Measurements from ENCODE around the gene UBE2E3.
"Not testable (repeated sequence)": the region's sequence is repeated elsewhere in the genome, so short reads cannot be mapped to it uniquely, and the experiment has no call there.

UBE2E3 gene

DNA sequence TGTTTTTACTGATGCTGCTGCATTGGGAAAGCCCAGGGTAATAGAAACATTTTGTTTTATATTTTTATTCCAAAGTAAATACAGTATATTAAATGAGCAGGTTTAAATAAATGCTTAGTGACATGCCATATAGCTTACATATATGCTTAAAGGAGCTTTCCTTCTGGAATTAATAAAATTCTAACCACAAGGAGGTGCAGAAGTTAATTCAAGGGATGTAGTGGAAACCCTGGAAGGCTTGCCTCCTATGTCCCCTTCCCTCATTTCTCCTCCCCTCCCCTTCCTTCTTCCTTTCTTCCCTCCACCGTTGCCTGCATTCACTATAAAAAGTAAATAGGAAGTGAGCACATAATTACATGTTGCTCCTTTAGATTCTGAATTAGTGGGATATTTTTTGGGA is 96.3 kb downstream of the UBE2E3 start:
- peak overlapping the region; percentile 22; the same call in 1 of the 2 replicates for H3K27ac ChIP-seq
- TF ChIP-seq, protein P1, sequence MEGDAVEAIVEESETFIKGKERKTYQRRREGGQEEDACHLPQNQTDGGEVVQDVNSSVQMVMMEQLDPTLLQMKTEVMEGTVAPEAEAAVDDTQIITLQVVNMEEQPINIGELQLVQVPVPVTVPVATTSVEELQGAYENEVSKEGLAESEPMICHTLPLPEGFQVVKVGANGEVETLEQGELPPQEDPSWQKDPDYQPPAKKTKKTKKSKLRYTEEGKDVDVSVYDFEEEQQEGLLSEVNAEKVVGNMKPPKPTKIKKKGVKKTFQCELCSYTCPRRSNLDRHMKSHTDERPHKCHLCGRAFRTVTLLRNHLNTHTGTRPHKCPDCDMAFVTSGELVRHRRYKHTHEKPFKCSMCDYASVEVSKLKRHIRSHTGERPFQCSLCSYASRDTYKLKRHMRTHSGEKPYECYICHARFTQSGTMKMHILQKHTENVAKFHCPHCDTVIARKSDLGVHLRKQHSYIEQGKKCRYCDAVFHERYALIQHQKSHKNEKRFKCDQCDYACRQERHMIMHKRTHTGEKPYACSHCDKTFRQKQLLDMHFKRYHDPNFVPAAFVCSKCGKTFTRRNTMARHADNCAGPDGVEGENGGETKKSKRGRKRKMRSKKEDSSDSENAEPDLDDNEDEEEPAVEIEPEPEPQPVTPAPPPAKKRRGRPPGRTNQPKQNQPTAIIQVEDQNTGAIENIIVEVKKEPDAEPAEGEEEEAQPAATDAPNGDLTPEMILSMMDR (IDR thresholded peaks at IDR 0.05) = no peak
- no peak for TF ChIP-seq ZFX (IDR thresholded peaks at IDR 0.05; ENCODE audit: borderline replicate concordance)

DNA sequence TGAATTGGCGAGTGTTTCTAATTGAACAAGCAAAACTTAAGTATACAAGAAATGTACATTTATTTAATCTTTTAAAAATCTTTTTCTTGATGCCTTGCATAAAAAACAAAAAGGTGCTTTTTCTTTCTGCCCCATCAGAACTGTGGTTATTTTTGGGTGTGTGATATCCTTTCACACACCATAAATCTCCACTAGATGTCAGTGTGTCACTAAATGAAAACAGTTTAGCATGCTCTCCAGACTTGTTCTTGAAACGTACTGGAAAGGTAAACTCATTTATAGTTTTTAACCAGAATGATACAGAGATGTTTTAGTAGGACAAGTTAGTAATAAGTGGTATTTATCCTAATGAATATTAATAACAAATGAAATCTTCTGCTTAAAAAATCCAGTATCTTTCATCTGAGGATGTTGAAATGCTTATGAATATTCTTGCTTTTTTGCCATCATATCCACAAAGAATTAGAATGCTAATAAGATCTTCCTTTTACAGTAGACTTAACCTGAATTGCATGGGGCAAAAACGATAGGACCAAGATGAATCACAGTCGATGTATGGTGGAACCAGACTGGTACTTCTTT is 96.8 kb downstream of the UBE2E3 start:
- no peak for TF ChIP-seq ZFX (IDR thresholded peaks at IDR 0.05; ENCODE audit: borderline replicate concordance)
- TF ChIP-seq, protein P1 (IDR thresholded peaks at IDR 0.05) = peak; percentile 84

DNA sequence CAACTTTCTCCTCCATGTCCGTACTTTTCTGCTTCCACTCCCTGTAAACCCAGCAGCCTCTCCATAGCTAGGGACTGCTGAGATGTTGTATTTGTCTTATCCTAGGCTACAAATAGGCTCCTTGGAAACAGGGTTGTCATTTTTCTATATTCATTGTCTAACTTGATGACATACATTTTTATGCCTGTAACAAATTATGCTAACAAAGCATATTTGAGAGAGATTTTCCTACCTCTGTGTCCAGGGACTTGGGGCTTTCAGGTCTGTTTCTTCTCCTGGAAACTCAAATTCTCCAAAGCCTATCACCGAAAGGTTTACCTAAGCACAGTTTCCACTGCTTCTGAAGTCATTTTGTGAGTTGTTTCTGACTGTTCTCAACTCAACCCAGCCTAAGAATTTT is 102.7 kb downstream of the UBE2E3 start:
- TF ChIP-seq, protein P1 (IDR thresholded peaks at IDR 0.05) = no peak
- no peak for TF ChIP-seq ZFX (IDR thresholded peaks at IDR 0.05; ENCODE audit: borderline replicate concordance)
- no peak overlapping the region for H3K27ac ChIP-seq

More for the DNA sequence above, 96.8 kb downstream of the UBE2E3 start:
- H3K27ac ChIP-seq = no peak overlapping the region

DNA sequence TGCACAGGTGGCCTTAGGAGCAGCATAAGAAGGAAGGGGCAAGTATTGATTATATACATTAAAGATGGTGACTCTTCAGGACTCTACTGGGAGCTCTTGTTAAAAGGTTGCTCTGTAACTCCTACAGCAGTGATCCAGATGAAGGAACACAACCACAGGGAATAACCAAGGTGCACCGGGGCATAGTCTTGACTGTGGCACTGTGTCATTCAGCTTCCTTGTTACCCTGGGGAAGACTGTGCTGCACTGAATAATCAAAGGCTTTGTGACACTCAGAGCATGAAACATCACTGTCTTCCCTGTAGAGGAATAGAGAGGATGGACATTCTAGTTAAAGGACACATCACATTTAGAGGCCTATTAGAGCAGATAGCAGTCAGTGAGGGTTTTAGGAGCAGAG is 105.3 kb downstream of the UBE2E3 start:
- TF ChIP-seq, protein P1 (IDR thresholded peaks at IDR 0.05) = no peak
- no peak for TF ChIP-seq ZFX (IDR thresholded peaks at IDR 0.05; ENCODE audit: borderline replicate concordance)
- no peak overlapping the region for H3K27ac ChIP-seq

DNA sequence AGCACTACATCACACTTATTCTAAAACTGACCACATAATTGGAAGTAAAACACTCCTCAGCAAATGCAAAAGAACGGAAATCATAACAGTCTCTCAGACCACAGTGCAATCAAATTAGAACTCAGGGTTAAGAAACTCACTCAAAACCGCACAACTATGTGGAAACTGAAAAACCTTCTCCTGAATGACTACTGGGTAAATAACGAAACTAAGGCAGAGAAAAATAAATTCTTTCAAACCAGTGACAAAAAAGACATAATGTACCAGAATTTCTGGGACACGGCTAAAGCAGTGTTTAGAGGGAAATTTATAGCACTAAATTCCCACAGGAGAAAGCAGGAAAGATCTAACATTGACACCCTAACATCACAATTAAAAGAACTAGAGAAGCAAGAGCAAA is 111.5 kb downstream of the UBE2E3 start:
- H3K27ac ChIP-seq = not testable (repeated sequence)

DNA sequence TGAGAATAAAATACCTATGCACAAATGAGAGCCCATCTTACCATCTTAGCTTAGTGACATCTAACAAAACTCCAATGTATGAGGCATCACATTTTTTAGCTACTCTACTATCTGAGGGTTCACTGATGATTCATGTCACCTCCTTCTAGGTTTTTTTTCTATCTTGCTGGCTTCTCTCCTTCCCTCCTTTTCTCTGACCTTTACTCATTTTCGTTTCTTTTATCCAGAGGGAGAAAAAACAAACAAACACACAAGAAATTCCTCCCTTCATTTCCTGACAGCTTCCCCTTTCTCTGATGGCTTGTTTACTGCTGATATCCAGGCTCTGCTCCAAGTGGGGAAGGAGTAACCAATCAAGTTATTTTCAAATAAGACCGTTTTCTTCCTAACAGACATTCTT is 115.1 kb downstream of the UBE2E3 start:
- TF ChIP-seq, protein P1 (IDR thresholded peaks at IDR 0.05) = no peak
- TF ChIP-seq ZFX (IDR thresholded peaks at IDR 0.05; ENCODE audit: borderline replicate concordance) = no peak
- no peak overlapping the region for H3K27ac ChIP-seq

DNA sequence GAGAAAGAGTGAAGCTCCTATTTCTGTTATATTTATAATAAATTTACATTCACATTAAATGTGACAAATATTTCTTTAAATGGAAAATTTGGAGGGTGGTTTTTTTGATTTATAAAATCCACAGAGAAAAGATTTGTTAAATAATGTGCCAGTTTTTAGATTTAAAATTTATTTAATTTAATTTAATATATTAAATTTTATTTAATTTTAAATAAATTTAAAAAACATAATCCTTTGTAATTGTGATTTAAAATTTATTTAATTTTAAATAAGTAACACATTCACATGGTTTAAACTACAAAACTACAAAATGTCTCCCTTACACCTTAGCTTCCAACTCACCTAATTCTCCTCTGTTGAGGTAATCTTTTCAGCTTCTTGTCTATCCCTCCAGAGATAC is 123.3 kb downstream of the UBE2E3 start:
- no peak overlapping the region for H3K27ac ChIP-seq
- TF ChIP-seq, protein P1 (IDR thresholded peaks at IDR 0.05) = no peak
- no peak for TF ChIP-seq ZFX (IDR thresholded peaks at IDR 0.05; ENCODE audit: borderline replicate concordance)

Measured in 22Rv1 (cell line).